HepG2 (cell line): ENCODE results near the gene MXRA8. TPM values are rescaled to one million over a fixed set of nuclear protein-coding genes. Genes with fewer than 3 reads are reported as not detected.

Experiments
- EEA1 ChIP-seq: sonication (generic); formaldehyde crosslinking; IDR thresholded peaks from 2 replicates; pipeline ENCODE4 v1.5.1; 2020; ENCODE audit warnings: mild to moderate bottlenecking, missing genetic modification reagents, borderline replicate concordance
- ETV6 ChIP-seq: sonication (generic); formaldehyde crosslinking; conservative IDR thresholded peaks from 2 replicates; pipeline ENCODE4 v1.4.0; 2020; ENCODE audit warnings: missing genetic modification reagents
- GLMP ChIP-seq: sonication (generic); formaldehyde crosslinking; IDR thresholded peaks from 2 replicates; pipeline ENCODE4 v1.9.0; 2021; ENCODE audit warnings: missing genetic modification reagents, mild to moderate bottlenecking, borderline replicate concordance
- HBP1 ChIP-seq: IDR thresholded peaks from 2 replicates; pipeline ENCODE4 v1.6.1; 2016; ENCODE audit warnings: low read depth, control low read depth
- HOXA7 ChIP-seq: sonication (generic); formaldehyde crosslinking; IDR thresholded peaks from 2 replicates; pipeline ENCODE4 v1.8.1; 2022; ENCODE audit warnings: mild to moderate bottlenecking, missing genetic modification reagents, moderate library complexity
- KLF11 ChIP-seq: IDR thresholded peaks from 2 replicates; pipeline ENCODE4 v1.6.1; 2016; ENCODE audit warnings: missing compliant biosample characterization
- KLF16 ChIP-seq, 2 experiments: sonication (generic) in 1 of 2; formaldehyde crosslinking in 1 of 2; IDR thresholded peaks; 2 replicates each; pipeline versions ENCODE4 v1.6.1 to v1.8.0; 2016 to 2023; ENCODE audit warnings: missing genetic modification reagents in 2 of 2, missing compliant biosample characterization in 1 of 2
- NFKBIZ ChIP-seq: IDR thresholded peaks from 2 replicates; pipeline ENCODE4 v1.6.1; 2018; ENCODE audit warnings: missing genetic modification reagents, missing compliant biosample characterization
- NFRKB ChIP-seq: fragments of 450-650 bp; IDR thresholded peaks from 2 replicates; pipeline ENCODE4 v1.6.1; 2017
- PHB2 ChIP-seq: fragments of 450-650 bp; IDR thresholded peaks from 2 replicates; pipeline ENCODE4 v1.6.1; 2018; ENCODE audit not compliant: partially characterized antibody
- RBFOX2 ChIP-seq: fragments of 200-400 bp; formaldehyde crosslinking; IDR thresholded peaks from 2 replicates; pipeline ENCODE4 v1.6.1; 2017; ENCODE audit warnings: low read depth, mild to moderate bottlenecking, low read length
- SETDB1 ChIP-seq: sonication (generic); formaldehyde crosslinking; IDR thresholded peaks from 2 replicates; pipeline ENCODE4 v1.5.1; 2020; ENCODE audit warnings: missing genetic modification reagents, mild to moderate bottlenecking, borderline replicate concordance
- SMAD1 ChIP-seq: sonication (generic); formaldehyde crosslinking; IDR thresholded peaks from 2 replicates; pipeline ENCODE4 v1.4.0; 2020; ENCODE audit warnings: missing genetic modification reagents, low read depth, mild to moderate bottlenecking, borderline replicate concordance
- SSRP1 ChIP-seq: IDR thresholded peaks from 2 replicates; pipeline ENCODE4 v1.6.1; 2016; ENCODE audit warnings: control low read depth
- TFDP2 ChIP-seq: sonication (generic); formaldehyde crosslinking; IDR thresholded peaks from 2 replicates; pipeline ENCODE4 v1.4.0; 2020; ENCODE audit warnings: missing genetic modification reagents
- ZNF143 ChIP-seq: sonication (generic); formaldehyde crosslinking; IDR thresholded peaks from 2 replicates; pipeline ENCODE4 v1.4.0; 2020; ENCODE audit warnings: missing genetic modification reagents
- ZNF329 ChIP-seq: sonication (generic); formaldehyde crosslinking; IDR thresholded peaks from 2 replicates; pipeline ENCODE4 v1.9.0; 2021; ENCODE audit warnings: low read depth, mild to moderate bottlenecking, missing genetic modification reagents
- ZNF496 ChIP-seq: sonication (generic); formaldehyde crosslinking; IDR thresholded peaks from 2 replicates; pipeline ENCODE4 v1.8.1; 2023; ENCODE audit warnings: mild to moderate bottlenecking, moderate library complexity, missing genetic modification reagents; ENCODE audit not compliant: insufficient replicate concordance
- ZNF749 ChIP-seq: sonication (generic); formaldehyde crosslinking; IDR thresholded peaks from 2 replicates; pipeline ENCODE4 v1.8.0; 2022; ENCODE audit warnings: mild to moderate bottlenecking, missing genetic modification reagents, moderate library complexity, borderline replicate concordance
- ZNF766 ChIP-seq: sonication (generic); formaldehyde crosslinking; IDR thresholded peaks from 2 replicates; pipeline ENCODE4 v1.5.0; 2020; ENCODE audit warnings: missing genetic modification reagents, borderline replicate concordance
- ZNF883 ChIP-seq: sonication (generic); formaldehyde crosslinking; IDR thresholded peaks from 2 replicates; pipeline ENCODE4 v1.5.1; 2020; ENCODE audit warnings: mild to moderate bottlenecking, missing genetic modification reagents; ENCODE audit errors: not compliant biosample characterization
- polyA plus RNA-seq, 8 experiments: library from polyadenylated mRNA; depleted of rRNA in 3 of 8; stranded (reverse) in 7 of 8; unstranded in 1 of 8; fragments of >200 nt; fragmentation: Illumina TruSeq in 4 of 8; extraction: Trizol in 4 of 8; gene quantifications; 2 replicates each; pipeline versions ENCODE4 v1.2.1 to v1.2.3, GENCODE V29; 2011 to 2016; ENCODE audit warnings: low read depth in 4 of 8, missing spikeins in 1 of 8, mixed read lengths in 1 of 8; ENCODE audit not compliant: insufficient read depth in 1 of 8
- total RNA-seq, 5 experiments: library from RNA; depleted of rRNA; stranded (reverse); fragments of >200 nt; fragmentation: Illumina TruSeq; extraction: Trizol; gene quantifications; 2 replicates each; pipeline ENCODE4 v1.2.3, GENCODE V29; 2016; ENCODE audit warnings: low read depth in 1 of 5
- TF ChIP-seq, protein P1 (sequence below), 2 experiments: sonication (generic) in 1 of 2; formaldehyde crosslinking in 1 of 2; IDR thresholded peaks; 2 replicates each; pipeline versions ENCODE4 v1.5.1 to v1.6.1; 2011 to 2020; ENCODE audit warnings: borderline replicate concordance in 1 of 2, low read depth in 1 of 2, low read length in 1 of 2, mild to moderate bottlenecking in 1 of 2, missing genetic modification reagents in 1 of 2, moderate library complexity in 1 of 2
- TF ChIP-seq, protein P2 (sequence below): IDR thresholded peaks from 2 replicates; pipeline ENCODE4 v1.6.1; 2016; ENCODE audit warnings: mild to moderate bottlenecking

MXRA8 gene
- total and polyA plus RNA-seq, 2 of the 13 experiments (the other 11 are each of a cell fraction or from before 2014, with no cell fraction given): 19.8 to 44.8 TPM

DNA sequence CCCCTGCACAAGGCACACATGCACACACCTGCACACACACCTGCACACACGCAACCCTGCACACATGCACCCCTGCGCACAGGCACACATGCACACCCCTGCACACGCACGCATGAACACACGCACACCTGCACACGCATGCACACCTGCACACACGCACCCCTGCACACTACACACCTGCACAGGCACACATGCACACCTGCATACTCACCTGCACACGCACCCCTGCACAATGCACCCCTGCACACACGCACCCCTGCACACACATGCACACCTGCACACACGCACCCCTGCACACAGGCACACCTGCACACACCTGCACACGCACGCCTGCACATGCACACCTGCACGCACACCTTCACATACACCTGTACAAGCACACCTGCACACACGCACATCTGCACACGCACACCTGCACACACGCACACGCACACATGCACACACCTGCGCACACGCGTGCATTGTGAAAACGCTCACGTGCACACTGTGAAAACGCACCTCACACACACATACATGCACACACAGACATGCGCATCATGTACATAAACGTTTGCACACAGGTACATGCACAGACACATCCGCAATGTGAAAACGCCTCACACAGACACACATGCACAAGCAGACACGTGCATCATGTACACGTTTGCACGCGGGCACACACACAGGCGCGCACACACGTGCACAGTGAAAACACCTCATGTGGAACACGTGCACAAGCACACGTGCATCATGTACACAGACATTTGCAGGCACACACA lies 17.4 kb downstream of the MXRA8 start (continued):
- TF ChIP-seq GLMP (CRISPR knock-in tag): no peak
- TF ChIP-seq NFKBIZ (CRISPR knock-in tag): no peak
- TF ChIP-seq EEA1 (CRISPR knock-in tag): no peak
- no peak for TF ChIP-seq HBP1 (CRISPR knock-in tag)
- 0 out of 4 replicates have a peak, but pooled peaks of 1 of the 2 experiments have one; percentile 45 for TF ChIP-seq KLF16 (CRISPR knock-in tag; IDR thresholded peaks at IDR 0.05)
- no peak for TF ChIP-seq NFRKB
- no peak for TF ChIP-seq ZNF143 (CRISPR knock-in tag)
- TF ChIP-seq, protein P1, sequence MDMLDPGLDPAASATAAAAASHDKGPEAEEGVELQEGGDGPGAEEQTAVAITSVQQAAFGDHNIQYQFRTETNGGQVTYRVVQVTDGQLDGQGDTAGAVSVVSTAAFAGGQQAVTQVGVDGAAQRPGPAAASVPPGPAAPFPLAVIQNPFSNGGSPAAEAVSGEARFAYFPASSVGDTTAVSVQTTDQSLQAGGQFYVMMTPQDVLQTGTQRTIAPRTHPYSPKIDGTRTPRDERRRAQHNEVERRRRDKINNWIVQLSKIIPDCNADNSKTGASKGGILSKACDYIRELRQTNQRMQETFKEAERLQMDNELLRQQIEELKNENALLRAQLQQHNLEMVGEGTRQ (IDR thresholded peaks at IDR 0.05; ENCODE audit: low read depth, low read length): no peak
- TF ChIP-seq, protein P1 (CRISPR knock-in tag; IDR thresholded peaks at IDR 0.05; ENCODE audit: borderline replicate concordance): no peak
- TF ChIP-seq SSRP1 (CRISPR knock-in tag): no peak
- no peak for TF ChIP-seq SMAD1 (CRISPR knock-in tag)
- no peak for TF ChIP-seq HOXA7
- TF ChIP-seq RBFOX2: peak; percentile 57
- no peak for TF ChIP-seq ZNF749 (CRISPR knock-in tag)
- TF ChIP-seq KLF11 (CRISPR knock-in tag): no peak
- no peak for TF ChIP-seq ZNF883 (CRISPR knock-in tag)
- TF ChIP-seq ZNF496: no peak
- TF ChIP-seq TFDP2: no peak
- TF ChIP-seq ZNF329 (CRISPR knock-in tag): no peak
- no peak for TF ChIP-seq PHB2
- no peak for TF ChIP-seq ETV6 (CRISPR knock-in tag)
- TF ChIP-seq ZNF766: no peak
- no peak for TF ChIP-seq SETDB1
- TF ChIP-seq, protein P2, sequence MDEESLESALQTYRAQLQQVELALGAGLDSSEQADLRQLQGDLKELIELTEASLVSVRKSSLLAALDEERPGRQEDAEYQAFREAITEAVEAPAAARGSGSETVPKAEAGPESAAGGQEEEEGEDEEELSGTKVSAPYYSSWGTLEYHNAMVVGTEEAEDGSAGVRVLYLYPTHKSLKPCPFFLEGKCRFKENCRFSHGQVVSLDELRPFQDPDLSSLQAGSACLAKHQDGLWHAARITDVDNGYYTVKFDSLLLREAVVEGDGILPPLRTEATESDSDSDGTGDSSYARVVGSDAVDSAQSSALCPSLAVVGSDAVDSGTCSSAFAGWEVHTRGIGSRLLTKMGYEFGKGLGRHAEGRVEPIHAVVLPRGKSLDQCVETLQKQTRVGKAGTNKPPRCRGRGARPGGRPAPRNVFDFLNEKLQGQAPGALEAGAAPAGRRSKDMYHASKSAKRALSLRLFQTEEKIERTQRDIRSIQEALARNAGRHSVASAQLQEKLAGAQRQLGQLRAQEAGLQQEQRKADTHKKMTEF (CRISPR knock-in tag): no peak
